Ishikawa (cell line): ENCODE results near the gene SORT1.

Source experiments
- CEBPB ChIP-seq: IDR thresholded peaks from 2 replicates; pipeline ENCODE4 v1.6.1; 2012
- CREB1 ChIP-seq: IDR thresholded peaks from 2 replicates; pipeline ENCODE4 v1.6.1; 2012; ENCODE audit warnings: low read depth
- EGR1 ChIP-seq: IDR thresholded peaks from 2 replicates; pipeline ENCODE4 v1.6.1; 2012
- EP300 ChIP-seq: IDR thresholded peaks from 2 replicates; pipeline ENCODE4 v1.6.1; 2012; ENCODE audit warnings: borderline replicate concordance
- FOXM1 ChIP-seq: IDR thresholded peaks from 2 replicates; pipeline ENCODE4 v1.6.1; 2012; ENCODE audit warnings: low read depth, borderline replicate concordance
- MAX ChIP-seq: IDR thresholded peaks from 2 replicates; pipeline ENCODE4 v1.6.1; 2012
- NFIC ChIP-seq: IDR thresholded peaks from 2 replicates; pipeline ENCODE4 v1.6.1; 2012
- RAD21 ChIP-seq: IDR thresholded peaks from 2 replicates; pipeline ENCODE4 v1.6.1; 2012; ENCODE audit warnings: low read depth
- REST ChIP-seq: IDR thresholded peaks from 2 replicates; pipeline ENCODE4 v1.6.1; 2012; ENCODE audit warnings: low read depth, mild to moderate bottlenecking
- TAF1 ChIP-seq: IDR thresholded peaks from 2 replicates; pipeline ENCODE4 v1.6.1; 2012; ENCODE audit warnings: low read depth, mild to moderate bottlenecking
- TCF12 ChIP-seq: IDR thresholded peaks from 2 replicates; pipeline ENCODE4 v1.6.1; 2012; ENCODE audit warnings: low read depth
- TEAD4 ChIP-seq: IDR thresholded peaks from 2 replicates; pipeline ENCODE4 v1.6.1; 2012
- USF1 ChIP-seq: IDR thresholded peaks from 2 replicates; pipeline ENCODE4 v1.6.1; 2012
- YY1 ChIP-seq: IDR thresholded peaks from 2 replicates; pipeline ENCODE4 v1.6.1; 2012; ENCODE audit warnings: low read depth
- ZBTB7A ChIP-seq: IDR thresholded peaks from 2 replicates; pipeline ENCODE4 v1.6.1; 2012; ENCODE audit warnings: low read depth

Gene SORT1

GRCh38 chr1:109361069-109361468 is 36.6 kb downstream of the SORT1 start:
- TF ChIP-seq EP300, result no peak
- no peak for TF ChIP-seq CEBPB
- TF ChIP-seq EGR1, result no peak
- TF ChIP-seq TEAD4, result no peak
- no peak for TF ChIP-seq ZBTB7A
- TF ChIP-seq RAD21, result no peak
- TF ChIP-seq TAF1, result no peak
- TF ChIP-seq USF1, result no peak
- no peak for TF ChIP-seq MAX
- TF ChIP-seq CREB1, result no peak
- TF ChIP-seq FOXM1, result no peak
- TF ChIP-seq TCF12, result no peak
- TF ChIP-seq YY1, result no peak
- TF ChIP-seq REST, result no peak
- no peak for TF ChIP-seq NFIC

GRCh38 chr1:109357616-109358015 is 40.1 kb downstream of the SORT1 start:
- TF ChIP-seq USF1 (no peak), CEBPB (no peak), NFIC (no peak)

GRCh38 chr1:109356915-109357314 is 40.8 kb downstream of the SORT1 start:
- TF ChIP-seq MAX, result no peak
- no peak for TF ChIP-seq ZBTB7A
- no peak for TF ChIP-seq RAD21
- no peak for TF ChIP-seq REST
- no peak for TF ChIP-seq USF1
- TF ChIP-seq TCF12, result no peak
- TF ChIP-seq FOXM1, result no peak
- TF ChIP-seq CREB1, result no peak
- TF ChIP-seq EP300, result no peak
- no peak for TF ChIP-seq YY1
- no peak for TF ChIP-seq CEBPB
- TF ChIP-seq NFIC, result no peak
- TF ChIP-seq TAF1, result no peak

GRCh38 chr1:109356505-109356904 is 41.2 kb downstream of the SORT1 start:
- no peak for TF ChIP-seq CREB1
- TF ChIP-seq ZBTB7A, result no peak
- TF ChIP-seq TEAD4, result no peak
- TF ChIP-seq CEBPB, result no peak
- TF ChIP-seq YY1, result no peak
- no peak for TF ChIP-seq TCF12
- no peak for TF ChIP-seq TAF1
- TF ChIP-seq EP300, result no peak
- TF ChIP-seq RAD21, result no peak
- no peak for TF ChIP-seq MAX

- no peak for TF ChIP-seq MAX
- no peak for TF ChIP-seq FOXM1
- TF ChIP-seq ZBTB7A, result no peak
- TF ChIP-seq REST, result no peak
- TF ChIP-seq EP300, result no peak
- no peak for TF ChIP-seq CEBPB
- no peak for TF ChIP-seq CREB1
- TF ChIP-seq TCF12, result no peak
- no peak for TF ChIP-seq TAF1
- TF ChIP-seq NFIC, result no peak
- no peak for TF ChIP-seq USF1
- no peak for TF ChIP-seq RAD21
- TF ChIP-seq EGR1, result no peak
- TF ChIP-seq TEAD4, result no peak
- no peak for TF ChIP-seq YY1
These were observed 42.8 kb downstream of the SORT1 start for GRCh38 chr1:109354929-109355328.
